Suprapubic skin (tissue), 3 donors: ENCODE results near the gene LSP1.

Source experiments
- POLR2A ChIP-seq, 2 donors: fragments of 450-650 bp; IDR thresholded peaks; one replicate each; pipeline ENCODE4 v1.6.1; 2017; ENCODE audit warnings: antibody characterized with exemption in 2 of 2, mild to moderate bottlenecking in 2 of 2, moderate library complexity in 2 of 2
- TF ChIP-seq, protein P1 (sequence below), 2 donors: fragments of 200-600 bp in 1 of 2; fragments of 450-650 bp in 1 of 2; sonication (generic) in 1 of 2; IDR thresholded peaks; one replicate each; pipeline ENCODE4 v1.5.1; 2016 to 2019; ENCODE audit warnings: antibody characterized with exemption in 2 of 2, mild to moderate bottlenecking in 1 of 2, moderate library complexity in 1 of 2

DNA sequence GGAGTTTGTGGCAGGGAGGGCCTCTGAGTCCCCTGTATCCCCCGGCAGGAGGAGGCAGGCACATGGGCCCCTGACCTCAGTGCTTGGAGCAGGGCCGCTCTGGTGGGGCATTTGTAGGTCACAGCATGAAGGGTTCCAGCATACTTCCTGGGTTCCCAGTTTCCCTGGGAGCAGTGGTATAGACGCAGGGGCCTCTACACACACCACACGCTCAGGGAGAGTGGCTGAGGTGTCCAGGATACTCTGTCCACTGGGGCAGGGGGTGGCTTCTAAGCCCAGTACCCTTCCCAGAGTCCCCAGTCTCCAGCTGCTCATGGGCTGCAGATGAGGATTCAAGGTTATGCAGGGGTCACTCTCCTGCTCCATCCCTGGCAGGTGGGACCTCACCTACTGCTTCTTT, 6.1 kb downstream of the LSP1 start:
- no peak for TF ChIP-seq POLR2A (IDR thresholded peaks at IDR 0.05)
- TF ChIP-seq, protein P1, sequence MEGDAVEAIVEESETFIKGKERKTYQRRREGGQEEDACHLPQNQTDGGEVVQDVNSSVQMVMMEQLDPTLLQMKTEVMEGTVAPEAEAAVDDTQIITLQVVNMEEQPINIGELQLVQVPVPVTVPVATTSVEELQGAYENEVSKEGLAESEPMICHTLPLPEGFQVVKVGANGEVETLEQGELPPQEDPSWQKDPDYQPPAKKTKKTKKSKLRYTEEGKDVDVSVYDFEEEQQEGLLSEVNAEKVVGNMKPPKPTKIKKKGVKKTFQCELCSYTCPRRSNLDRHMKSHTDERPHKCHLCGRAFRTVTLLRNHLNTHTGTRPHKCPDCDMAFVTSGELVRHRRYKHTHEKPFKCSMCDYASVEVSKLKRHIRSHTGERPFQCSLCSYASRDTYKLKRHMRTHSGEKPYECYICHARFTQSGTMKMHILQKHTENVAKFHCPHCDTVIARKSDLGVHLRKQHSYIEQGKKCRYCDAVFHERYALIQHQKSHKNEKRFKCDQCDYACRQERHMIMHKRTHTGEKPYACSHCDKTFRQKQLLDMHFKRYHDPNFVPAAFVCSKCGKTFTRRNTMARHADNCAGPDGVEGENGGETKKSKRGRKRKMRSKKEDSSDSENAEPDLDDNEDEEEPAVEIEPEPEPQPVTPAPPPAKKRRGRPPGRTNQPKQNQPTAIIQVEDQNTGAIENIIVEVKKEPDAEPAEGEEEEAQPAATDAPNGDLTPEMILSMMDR (IDR thresholded peaks at IDR 0.05), result no peak
